GM18508 (cell line): ENCODE data around the gene AFF1.

Experiments
- ATAC-seq: cut with Tn5 transposase; IDR thresholded peaks from one replicate; pipeline ENCODE4 v1.9.1; 2021; ENCODE audit warnings: moderate number of reproducible peaks; ENCODE audit not compliant: insufficient read depth, unreplicated experiment

The AFF1 gene

GRCh38 chr4:86919561-86920223 lies 15.1 kb upstream of the AFF1 start:
- ATAC-seq: no peak

DNA sequence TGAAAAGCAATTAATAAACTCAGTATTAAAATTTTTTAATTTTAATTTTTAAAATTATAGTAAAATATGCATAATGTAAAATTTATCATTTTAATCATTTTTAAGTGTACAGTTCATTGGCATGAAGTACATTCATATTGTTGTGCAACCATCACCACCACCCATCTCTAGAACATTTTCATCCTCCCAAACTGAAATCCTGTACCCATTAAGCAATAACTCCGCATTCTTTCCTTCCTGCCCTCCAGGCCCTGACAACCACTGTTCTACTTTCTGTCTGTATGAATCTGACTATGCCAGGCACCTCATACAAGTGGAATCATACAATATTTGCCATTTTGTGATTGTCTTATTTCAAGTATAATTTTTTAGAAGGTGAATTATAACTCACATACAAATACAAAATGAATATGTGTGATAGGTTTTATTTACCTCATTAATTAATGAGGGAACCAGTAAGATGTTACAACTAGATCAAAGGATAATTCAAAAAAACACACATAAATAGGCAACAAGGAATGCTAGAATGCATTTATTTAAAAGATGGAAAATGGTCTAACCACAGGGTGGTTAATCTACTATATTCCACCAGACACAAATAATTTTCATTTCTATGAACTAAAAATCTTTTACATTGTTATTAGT lies 13.1 kb upstream of the AFF1 start:
- ATAC-seq: no peak

DNA sequence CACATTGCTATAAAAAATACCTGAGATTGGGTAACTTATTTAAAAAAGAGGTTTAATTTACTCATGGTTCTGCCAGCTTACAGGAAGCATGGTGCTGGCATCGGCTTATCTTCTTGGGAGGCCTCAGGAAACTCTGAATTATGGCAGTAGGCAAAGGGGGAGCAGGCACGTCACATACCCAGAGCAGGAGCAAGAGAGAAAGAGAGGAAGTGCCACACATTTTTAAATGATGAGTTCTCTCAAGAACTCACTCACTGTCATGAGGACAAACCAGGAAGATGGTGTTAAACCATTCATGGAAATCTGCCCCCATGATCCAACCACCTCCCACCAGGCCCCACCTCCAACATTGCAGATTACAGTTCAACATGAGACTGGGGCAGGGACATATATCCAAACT lies 10.0 kb upstream of the AFF1 start:
- no peak for ATAC-seq

DNA sequence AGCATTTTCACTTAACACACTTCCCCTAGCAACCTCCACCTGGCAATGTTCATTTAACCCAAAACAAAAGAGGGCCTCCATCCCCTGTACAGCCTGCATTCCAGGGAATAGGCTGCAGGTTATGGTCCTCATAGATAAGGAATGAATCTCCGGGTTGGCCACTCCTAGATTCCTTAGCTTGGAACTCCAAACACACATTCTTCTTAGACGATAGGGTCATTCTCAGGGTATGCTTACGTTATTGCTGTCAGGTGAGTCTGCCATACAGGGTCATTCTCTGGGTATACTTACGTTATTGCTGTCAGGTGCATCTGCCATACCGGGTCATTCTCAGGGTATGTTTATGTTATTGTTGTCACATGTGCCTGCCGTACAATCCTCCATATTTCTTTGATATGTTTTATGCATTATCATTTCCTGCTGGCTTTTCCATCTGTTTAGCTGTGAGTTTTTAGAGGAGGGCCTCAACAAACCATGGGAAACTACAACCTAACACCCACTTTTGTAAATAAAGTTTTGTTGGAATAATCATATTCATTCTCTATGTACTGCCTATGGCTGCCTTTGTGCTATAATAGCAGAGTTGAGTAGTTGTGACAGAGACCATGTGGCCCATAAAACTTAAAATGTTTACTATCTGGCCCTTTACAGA lies 8.2 kb upstream of the AFF1 start:
- ATAC-seq: no peak

DNA sequence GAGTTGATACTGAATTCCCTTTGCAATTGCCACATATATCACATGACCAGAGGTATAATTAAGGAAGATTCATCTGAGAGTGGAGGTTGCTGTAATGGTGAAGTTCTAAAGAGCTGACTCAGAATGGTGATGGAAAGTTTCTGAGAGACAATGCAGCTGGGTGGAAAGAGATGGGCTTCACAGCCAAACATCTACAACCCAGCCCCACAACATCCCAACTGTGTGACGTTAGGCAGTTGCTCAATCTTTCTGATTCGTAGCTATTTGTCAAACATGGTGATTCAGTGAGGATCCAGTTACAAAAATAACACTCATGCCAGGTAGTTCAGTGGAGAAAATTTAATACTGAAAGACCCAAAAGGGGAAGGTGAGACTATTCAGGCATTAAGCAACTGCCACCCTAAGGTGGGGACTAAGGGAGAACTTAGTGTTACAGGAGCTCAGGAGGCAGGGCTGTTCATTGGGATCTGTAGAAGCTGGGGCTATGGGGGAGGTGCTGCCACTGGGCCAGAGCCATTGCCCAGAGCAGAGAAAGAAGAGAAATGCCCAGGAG lies 6.9 kb upstream of the AFF1 start:
- no peak for ATAC-seq

DNA sequence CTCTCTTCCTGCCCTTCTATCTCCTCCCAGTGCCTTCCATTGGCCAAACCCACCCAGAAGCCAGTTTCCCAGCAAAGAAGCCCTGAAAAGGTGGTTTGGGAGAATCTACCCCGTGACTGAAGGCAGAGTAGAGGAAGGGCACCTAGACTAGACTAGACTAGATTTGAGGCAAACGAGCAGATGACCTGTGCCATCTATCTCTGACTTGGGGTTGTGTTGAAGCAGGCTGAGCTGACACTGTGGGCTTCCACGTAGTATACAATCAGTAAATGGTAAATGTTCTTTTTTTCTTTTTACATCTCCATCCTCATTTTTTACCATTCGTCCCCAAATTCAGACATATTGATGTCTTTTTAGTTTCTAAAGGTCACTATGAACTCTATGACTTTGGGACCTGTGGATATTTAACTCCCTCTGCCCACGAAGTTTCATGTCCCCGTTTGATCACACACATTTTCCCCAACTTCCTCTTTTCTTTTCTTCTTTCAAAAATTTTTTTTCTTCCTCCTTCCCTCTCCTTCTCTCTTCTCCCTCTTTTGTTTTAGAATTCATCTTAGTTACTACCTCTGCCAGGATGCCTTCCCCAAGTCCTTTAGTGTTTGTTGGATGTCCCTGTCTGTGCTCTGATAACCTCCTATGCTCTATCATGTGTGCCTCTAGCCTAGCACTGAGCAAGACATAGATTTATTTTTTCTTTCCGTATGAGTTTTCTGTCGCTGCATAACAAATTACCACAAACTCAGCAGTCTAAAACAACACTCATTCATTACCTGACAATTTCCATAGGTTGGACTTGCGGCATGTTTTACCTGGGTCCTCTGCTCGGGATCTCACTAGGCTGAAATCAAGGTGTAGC lies 6.2 kb upstream of the AFF1 start:
- no peak for ATAC-seq

DNA sequence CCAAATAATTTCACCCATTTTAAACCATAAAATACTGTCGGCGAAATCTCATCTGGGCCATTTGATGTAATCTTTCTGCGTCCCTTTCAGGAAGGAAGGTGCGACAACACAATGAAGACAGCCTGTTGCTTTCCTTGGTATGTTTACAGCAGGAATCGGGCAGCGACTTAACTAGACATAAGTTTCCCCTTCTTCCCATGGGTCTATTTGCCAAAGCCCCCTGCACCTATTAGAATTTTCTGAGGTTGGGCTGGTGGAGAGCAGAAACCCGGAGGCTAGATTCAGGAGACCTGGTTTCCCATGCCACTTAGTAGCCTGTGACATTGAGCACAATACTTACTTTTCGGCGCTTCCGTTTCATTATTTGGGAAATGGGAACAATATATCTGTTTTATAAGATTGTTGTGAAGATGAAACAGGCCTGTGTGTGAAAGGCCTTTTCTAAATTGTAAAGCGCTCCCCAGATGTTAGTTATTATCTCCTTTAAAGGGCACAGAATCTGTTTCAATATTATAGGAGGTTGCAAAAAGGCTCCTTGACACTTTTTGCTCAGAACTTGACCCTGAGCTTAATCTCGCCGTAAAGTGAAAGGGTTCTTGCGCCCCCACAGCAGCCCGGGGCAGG lies 552 bp upstream of the AFF1 start:
- no peak for ATAC-seq

GRCh38 chr4:86935566-86935852 lies 698 bp downstream of the AFF1 start:
- ATAC-seq: no peak

DNA sequence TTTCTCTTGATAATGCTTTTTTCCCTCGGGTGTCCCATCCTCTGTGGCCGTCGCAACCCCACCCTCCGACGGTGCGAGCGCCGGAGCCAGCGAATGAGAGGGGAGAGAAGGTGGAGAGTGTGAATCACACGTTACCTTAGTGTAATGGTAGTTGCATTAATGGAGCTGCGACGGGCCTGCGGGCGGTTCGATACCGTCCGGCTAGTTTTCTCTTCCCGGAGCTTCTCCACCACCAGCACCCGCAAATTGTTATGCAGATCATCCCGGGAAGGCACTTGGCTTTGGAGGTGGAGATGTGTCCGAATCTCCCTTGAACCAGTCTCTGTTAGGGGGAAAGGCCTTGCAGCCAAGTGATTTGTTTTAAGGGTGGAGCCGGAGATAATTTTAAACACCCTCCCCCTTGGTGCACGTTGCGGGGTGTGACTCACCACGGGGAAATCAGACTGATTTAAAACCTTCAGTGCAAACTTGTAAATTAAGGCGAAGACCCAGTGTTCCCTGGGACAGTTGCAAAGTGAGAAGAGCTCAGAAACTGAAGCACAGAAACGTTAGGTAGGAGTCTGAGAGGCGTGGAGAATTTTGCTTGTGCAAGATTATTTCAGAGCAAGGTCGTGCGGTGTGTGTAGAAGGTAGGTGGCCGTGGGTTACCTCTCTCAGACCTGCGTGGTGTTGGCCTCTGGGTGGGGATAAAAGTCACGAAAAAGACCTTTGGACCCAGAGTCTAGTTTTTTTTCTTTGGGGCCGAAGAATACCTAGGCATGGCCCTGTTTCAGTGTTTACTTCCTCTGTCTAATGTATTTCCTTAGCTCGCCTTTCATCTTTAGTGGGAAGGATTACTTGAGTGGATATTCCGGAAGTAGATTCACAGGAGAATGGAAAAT lies 1.3 kb downstream of the AFF1 start:
- peak; percentile 25 for ATAC-seq

DNA sequence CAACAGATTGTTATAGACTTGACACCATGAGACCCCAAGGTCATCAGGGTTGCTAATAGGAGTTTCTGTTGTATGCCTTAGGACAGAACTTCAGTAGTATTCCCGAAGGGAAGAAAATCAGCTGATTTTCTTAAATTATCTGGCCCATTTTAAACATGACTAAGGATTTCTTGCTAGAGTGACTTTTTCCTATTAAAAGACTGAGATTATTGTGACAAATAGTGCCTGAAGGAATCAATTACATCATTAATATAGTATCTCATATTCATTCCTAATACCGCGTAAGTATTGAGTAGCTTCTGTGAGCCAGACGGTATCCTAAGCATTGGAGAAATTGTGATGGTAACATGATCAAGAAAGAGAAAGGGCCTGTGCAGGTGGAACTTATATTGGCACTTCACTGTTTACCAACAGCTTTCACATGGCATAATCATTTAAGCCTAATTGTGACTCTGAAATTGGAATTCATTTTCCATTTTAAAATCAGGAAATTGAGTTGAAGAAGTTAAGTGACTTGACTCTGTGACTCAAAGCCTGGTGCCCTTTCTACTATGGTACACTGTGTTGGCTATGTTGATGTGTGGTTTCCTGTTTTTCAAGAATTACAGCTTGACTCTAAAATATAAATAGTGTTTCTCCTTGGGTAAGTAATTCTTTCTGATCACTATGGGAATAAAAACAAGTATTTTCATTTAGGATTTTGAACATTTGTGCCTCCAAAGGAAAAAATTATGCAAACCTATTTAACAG lies 4.1 kb downstream of the AFF1 start:
- ATAC-seq: no peak

DNA sequence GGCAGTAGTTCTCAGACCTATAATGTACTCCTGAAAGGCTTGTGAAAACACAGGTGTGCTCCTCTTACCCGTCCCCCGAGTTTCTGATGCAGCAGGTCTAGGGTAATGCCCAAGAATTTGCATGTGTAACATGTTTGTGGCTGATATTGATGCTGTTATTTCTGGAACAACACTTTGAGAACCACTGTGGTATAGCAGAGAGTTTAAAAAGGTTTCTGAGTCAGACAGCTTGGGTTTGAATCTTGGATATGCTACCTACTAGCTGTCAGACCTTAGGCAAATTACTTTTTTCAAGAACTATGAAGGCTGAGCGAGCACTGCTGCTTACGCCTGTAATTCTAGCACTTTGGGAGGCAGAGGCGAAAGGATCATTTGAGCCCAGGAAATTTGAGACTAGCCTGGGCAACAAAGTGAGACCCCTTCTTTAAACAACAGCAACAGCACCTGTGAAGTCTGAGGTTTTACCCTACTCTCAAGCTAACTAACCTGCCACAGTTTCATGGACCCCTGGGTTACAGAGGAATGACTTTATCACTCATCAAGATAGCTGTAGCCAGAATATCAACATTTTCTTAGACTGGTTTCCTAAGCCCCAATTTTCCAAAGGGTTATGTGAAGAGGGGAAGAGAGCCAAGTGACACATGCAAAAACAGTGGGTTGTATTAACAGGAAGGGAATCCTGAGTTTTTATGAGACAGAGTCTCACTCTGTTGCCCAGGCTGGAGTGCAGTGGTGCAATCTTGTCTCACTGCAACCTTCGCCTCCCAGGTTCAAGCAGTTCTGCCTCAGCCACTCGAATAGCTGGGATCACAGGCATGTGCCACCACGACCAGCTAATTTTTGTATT lies 5.1 kb downstream of the AFF1 start:
- ATAC-seq: peak; percentile 59

DNA sequence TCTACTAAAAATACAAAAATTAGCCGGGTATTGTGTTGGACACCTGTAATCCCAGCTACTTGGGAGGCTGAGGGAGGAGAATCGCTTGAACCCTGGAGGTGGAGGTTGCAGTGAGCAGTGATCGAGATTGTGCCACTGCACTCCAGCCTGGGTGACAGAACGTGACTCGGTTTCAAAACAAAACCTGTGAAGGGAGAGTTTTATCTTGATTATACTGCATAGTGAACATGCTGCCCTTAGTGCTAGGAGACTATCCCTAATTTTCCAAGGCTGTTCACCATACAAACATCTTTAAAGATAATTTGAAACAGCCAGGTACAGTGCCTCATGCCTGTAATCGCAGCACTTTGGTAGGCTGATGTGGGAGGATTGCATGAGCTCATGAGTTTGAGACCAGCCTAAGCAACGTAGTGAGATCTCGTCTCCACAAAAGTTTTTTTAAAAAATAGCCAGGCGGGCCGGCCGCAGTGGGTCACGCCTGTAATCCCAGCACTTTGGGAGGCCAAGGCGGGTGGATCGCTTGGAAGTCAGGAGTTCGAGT lies 6.2 kb downstream of the AFF1 start:
- no peak for ATAC-seq

DNA sequence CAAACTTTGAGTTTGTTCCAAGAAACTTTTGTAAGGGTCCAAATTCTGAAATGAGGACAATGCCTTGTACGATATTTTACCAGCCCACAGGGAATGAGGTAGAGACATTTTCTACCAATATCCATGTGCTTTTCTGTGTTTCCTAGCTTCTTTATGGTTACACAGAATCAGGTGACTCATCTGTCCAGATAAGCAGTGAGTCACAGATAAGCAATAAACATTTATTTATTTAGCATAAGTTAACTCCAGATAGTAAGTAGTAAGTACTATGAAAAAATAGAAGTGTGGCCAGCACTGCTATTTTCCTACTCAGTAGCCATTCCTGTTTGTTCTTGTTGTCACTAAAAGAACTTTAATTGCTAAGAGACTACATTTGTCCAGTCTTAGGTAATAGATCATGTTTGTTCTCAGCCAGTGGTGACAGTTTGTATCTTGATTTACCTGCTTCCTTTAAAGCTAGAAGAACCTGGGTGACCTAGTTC lies 7.4 kb downstream of the AFF1 start:
- ATAC-seq: no peak

DNA sequence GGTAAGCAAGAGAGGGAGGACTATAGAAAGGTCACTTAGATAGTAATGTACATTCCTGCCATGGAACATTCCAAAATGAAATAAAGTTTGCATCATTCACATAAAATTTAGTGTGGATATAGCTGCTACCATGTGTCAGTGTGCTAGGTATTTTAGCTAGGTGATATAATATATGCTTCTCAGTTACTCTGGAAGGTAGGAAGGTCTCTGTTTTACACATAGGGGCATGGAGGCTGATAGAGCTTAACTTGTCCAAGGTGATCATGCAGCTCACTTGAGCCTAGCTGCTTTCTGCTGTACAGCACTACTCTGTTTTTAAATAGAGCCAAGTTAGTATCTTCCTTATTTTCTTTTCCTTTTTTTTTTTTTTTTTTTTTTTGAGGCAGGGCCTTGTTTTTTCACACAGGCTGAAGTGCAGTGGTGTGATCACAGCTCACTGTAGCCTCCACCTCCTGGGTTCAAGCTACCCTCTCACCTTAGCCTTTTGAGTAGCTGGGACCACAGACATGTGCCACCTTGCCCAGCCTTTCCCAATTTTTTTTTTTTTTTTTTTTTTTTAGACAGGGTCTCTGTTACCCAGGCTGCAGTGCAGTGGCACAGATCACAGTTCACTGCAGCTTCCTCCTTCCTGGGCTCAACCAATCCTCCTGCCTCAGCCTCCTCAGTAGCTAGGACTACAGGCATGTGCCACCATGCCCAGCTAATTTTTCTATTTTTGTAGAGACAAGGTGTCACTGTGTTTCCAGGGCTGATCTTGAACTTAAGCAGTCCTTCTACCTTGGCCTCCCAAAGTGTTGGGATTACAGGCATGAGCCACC lies 10.4 kb downstream of the AFF1 start:
- ATAC-seq: no peak

DNA sequence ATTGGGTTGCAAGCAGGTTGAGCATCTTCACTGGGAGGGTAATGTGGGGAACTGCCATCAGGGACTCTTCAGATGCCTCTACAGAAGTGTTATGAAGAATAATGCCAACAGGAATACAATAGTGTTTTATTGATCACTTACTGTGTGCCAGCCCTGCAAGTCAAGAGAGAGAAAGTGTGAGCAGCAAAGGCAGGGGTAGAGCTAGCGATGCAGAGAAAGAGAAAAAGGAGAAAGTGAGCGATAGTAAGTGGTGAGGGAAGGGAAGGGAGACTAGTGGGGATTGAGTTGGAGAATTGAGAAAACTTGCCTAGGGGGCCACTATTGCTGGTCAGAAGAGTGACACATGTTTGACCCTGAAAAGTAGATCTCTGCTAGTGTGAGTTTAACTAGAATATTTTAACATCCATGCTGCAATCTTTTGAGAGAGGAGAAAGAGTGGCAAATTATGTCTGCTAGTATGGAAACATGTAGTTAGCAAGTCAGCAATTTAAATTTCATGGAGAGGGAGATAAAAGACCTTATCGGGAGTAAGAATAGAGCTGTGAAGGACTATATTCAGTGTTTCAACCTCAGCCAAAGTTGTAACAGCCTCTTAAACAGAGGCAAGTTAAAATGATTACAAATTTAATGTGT lies 12.2 kb downstream of the AFF1 start:
- ATAC-seq: no peak

DNA sequence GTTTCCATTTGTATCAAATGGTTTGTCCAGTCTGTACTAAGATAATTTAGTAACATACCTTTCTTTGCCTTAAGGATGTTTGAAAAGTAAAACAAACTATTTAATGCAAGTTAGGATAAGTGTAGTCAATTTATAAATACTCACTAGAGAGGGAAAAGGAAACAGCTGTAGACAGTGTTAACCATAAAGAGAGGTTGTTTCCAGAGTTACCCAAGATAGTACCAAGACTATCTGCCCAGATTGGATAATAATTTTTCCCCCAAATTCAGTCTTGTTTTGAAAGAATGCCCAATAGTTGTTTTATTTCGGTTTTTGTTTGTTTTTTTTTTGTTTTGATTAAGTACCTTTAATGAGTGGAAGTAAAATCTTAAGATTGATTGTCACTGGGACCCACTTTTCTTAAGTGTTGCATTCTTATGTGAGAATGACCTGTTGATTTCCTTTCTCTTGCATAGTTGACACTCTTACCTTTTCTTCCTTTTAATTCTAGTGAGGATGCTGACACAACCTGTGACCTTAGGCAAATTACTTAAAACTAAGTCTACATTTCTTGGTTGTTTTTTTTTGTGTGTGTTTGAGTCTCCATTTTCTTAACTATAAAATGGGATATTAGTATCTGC lies 12.8 kb downstream of the AFF1 start:
- ATAC-seq: no peak
